Duodenal mucosa (tissue), 2 donors: Measurements from ENCODE around the gene MGLL.

Experiments
- H3K27ac ChIP-seq: one replicate; pipeline ENCODE4 v1.7.0; 2013; ENCODE audit warnings: low read depth, low read length
- H3K27me3 ChIP-seq, 2 donors: one replicate each; pipeline ENCODE4 v1.7.0; 2013; ENCODE audit warnings: low read length in 2 of 2, control low read depth in 1 of 2; ENCODE audit not compliant: insufficient read depth in 2 of 2, control insufficient read depth in 1 of 2
- H3K36me3 ChIP-seq, 2 donors: one replicate each; pipeline ENCODE4 v1.7.0; 2013; ENCODE audit warnings: low read length in 2 of 2, control low read depth in 1 of 2; ENCODE audit not compliant: insufficient read depth in 2 of 2, control insufficient read depth in 1 of 2
- H3K4me1 ChIP-seq, 2 donors: one replicate each; pipeline ENCODE4 v1.7.0; 2013; ENCODE audit warnings: low read length in 2 of 2, control low read depth in 1 of 2; ENCODE audit not compliant: insufficient read depth in 2 of 2, control insufficient read depth in 1 of 2
- H3K4me3 ChIP-seq, 2 donors: one replicate each; pipeline ENCODE4 v1.7.0; 2013; ENCODE audit warnings: low read length in 2 of 2, low read depth in 1 of 2
- H3K9ac ChIP-seq, 2 donors: one replicate each; pipeline ENCODE4 v1.7.0; 2013; ENCODE audit warnings: low read length in 2 of 2, low read depth in 1 of 2
- H3K9me3 ChIP-seq, 2 donors: one replicate each; pipeline ENCODE4 v1.7.0; 2013; ENCODE audit warnings: low read length in 2 of 2, control low read depth in 1 of 2; ENCODE audit not compliant: control insufficient read depth in 1 of 2

MGLL gene

GRCh38 chr3:127839099-127839498 is 16.8 kb upstream of the MGLL start:
- Histone ChIP-seq H3K27ac (no peak overlapping the region), H3K36me3 (no peaks in the 10 kb centered on the region), H3K9me3 (no peaks in the 10 kb centered on the region), H3K9ac (no peak overlapping the region), H3K4me3 (no peak overlapping the region), H3K4me1 (no peaks in the 10 kb centered on the region), H3K27me3 (no peaks in the 10 kb centered on the region)

GRCh38 chr3:127835993-127836882 is 13.9 kb upstream of the MGLL start:
- Histone ChIP-seq H3K9me3 (no peaks in the 10 kb centered on the region), H3K36me3 (no peaks in the 10 kb centered on the region), H3K4me1 (peaks cover 7 to 11% of the 10 kb centered on the region in 2 donors), H3K27ac (no peak overlapping the region), H3K4me3 (no peak overlapping the region), H3K27me3 (no peaks in the 10 kb centered on the region), H3K9ac (no peak overlapping the region)

- H3K27ac ChIP-seq, result no peak overlapping the region
- H3K4me3 ChIP-seq, result no peak overlapping the region
- H3K9ac ChIP-seq, result no peak overlapping the region
Observed at GRCh38 chr3:127834771-127835170, 12.5 kb upstream of the MGLL start.

GRCh38 chr3:127833281-127834032 is 11.1 kb upstream of the MGLL start:
- H3K27me3 ChIP-seq, result no peaks in the 10 kb centered on the region
- no peak overlapping the region for H3K9ac ChIP-seq
- peaks cover 7 to 11% of the 10 kb centered on the region in 2 donors for H3K4me1 ChIP-seq
- no peak overlapping the region for H3K27ac ChIP-seq
- H3K4me3 ChIP-seq, result no peak overlapping the region
- H3K9me3 ChIP-seq, result peaks cover 0 to 5% of the 10 kb centered on the region in 2 donors
- H3K36me3 ChIP-seq, result no peaks in the 10 kb centered on the region

More at GRCh38 chr3:127834771-127835170, 12.5 kb upstream of the MGLL start:
- Histone ChIP-seq H3K9me3 (peaks cover 0 to 4% of the 10 kb centered on the region in 2 donors), H3K4me1 (peaks cover 7 to 11% of the 10 kb centered on the region in 2 donors), H3K27me3 (no peaks in the 10 kb centered on the region), H3K36me3 (no peaks in the 10 kb centered on the region)

GRCh38 chr3:127831723-127832172 is 9.4 kb upstream of the MGLL start:
- Histone ChIP-seq H3K27ac (no peak overlapping the region), H3K27me3 (no peaks in the 10 kb centered on the region)

GRCh38 chr3:127829537-127829936 is 7.2 kb upstream of the MGLL start:
- Histone ChIP-seq H3K9me3 (peaks cover 2 to 5% of the 10 kb centered on the region in 2 donors), H3K4me3 (no peak overlapping the region), H3K27ac (no peak overlapping the region), H3K27me3 (no peaks in the 10 kb centered on the region), H3K4me1 (peaks cover 7 to 11% of the 10 kb centered on the region in 2 donors), H3K9ac (no peak overlapping the region), H3K36me3 (no peaks in the 10 kb centered on the region)

More at GRCh38 chr3:127831723-127832172, 9.4 kb upstream of the MGLL start:
- H3K4me3 ChIP-seq, result no peak overlapping the region
- H3K9ac ChIP-seq, result no peak overlapping the region
- no peaks in the 10 kb centered on the region for H3K36me3 ChIP-seq
- H3K4me1 ChIP-seq, result peaks cover 7 to 11% of the 10 kb centered on the region in 2 donors
- peaks cover 2 to 5% of the 10 kb centered on the region in 2 donors for H3K9me3 ChIP-seq

GRCh38 chr3:127827808-127828207 is 5.5 kb upstream of the MGLL start:
- Histone ChIP-seq H3K27me3 (no peaks in the 10 kb centered on the region), H3K4me3 (no peak overlapping the region), H3K4me1 (peaks cover 7 to 17% of the 10 kb centered on the region in 2 donors), H3K27ac (no peak overlapping the region), H3K9me3 (peaks cover 2 to 5% of the 10 kb centered on the region in 2 donors), H3K36me3 (no peaks in the 10 kb centered on the region), H3K9ac (no peak overlapping the region)

- no peak overlapping the region for H3K4me3 ChIP-seq
- H3K27me3 ChIP-seq, result no peaks in the 10 kb centered on the region
- H3K36me3 ChIP-seq, result no peaks in the 10 kb centered on the region
- H3K4me1 ChIP-seq, result peaks cover 14 to 20% of the 10 kb centered on the region in 2 donors
- H3K27ac ChIP-seq, result no peak overlapping the region
- H3K9ac ChIP-seq, result no peak overlapping the region
- H3K9me3 ChIP-seq, result peaks cover 2 to 5% of the 10 kb centered on the region in 2 donors
Observed at GRCh38 chr3:127825756-127826155, 3.4 kb upstream of the MGLL start.

GRCh38 chr3:127824151-127824825 is 2.0 kb upstream of the MGLL start:
- peaks cover 0 to 2% of the 10 kb centered on the region in 2 donors for H3K9me3 ChIP-seq
- no peak overlapping the region for H3K4me3 ChIP-seq
- no peak overlapping the region for H3K27ac ChIP-seq
- no peaks in the 10 kb centered on the region for H3K36me3 ChIP-seq
- no peaks in the 10 kb centered on the region for H3K27me3 ChIP-seq
- peaks cover 27 to 35% of the 10 kb centered on the region in 2 donors for H3K4me1 ChIP-seq
- no peak overlapping the region for H3K9ac ChIP-seq
